ENCODE data around the gene IQCK.
A peak's percentile ranks its signal among the peaks of the same experiment; 100 is the strongest.

Gene IQCK

GRCh38 chr16:19884611-19885450 lies 166.8 kb downstream of the IQCK start, which contains the start of gene GPRC5B:
Gene GPRC5B, minus strand, starts transcription at chr16:19884848. Its CDS starts 12,003 bp downstream, at chr16:19872845.
- peak; percentile 30 to 36 for DNase-seq (ENCODE audit: low read depth in 2 of 2)

- peak in 1 of 2 donors; percentile 8 for DNase-seq (ENCODE audit: low read depth in 2 of 2)
Measured at GRCh38 chr16:19885451-19886072, 167.5 kb downstream of the IQCK start.

- DNase-seq (ENCODE audit: low read depth in 2 of 2) = peak; percentile 76
Measured at GRCh38 chr16:19886073-19886941, 168.2 kb downstream of the IQCK start.

DNA sequence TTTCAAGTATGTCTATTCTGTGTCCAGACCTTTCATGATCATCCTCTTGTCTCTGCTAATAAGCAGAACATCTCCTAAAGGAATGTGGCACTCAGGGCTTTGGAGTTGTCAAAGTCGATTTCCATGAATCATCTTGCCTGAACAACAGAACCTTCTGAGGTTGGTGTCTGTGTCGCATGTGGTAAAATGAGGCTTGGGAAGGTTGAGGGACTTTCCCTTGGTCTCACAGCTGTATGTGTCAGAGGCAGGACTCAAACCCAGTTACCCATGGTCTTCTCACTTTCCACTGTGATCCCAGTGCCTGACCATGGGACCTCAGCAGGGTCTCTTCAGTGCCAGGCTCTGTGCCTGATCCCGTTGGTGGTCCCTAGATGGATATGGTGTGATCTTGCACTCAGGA lies 170.8 kb downstream of the IQCK start:
- no peak for DNase-seq (ENCODE audit: low read depth in 2 of 2)

DNA sequence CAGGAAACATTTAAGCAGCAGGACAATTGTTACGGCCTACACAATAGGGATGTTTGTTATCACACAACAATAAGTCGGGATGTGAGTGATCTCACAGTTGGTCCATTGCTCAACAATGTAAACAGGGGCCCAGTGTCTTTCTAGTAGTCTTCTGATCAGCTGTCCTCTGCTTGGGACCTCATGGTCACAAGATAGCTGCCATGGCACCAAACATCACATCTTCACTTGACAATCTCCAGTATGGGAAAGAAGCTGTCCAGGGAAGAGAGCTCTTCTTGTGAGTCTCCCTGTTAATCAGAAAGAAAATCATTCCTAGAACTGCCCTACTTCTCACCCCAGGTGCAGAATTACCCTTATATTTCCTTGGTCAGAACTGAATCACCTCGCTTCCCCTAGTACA lies 172.8 kb downstream of the IQCK start:
- DNase-seq (ENCODE audit: low read depth in 2 of 2) = no peak

- DNase-seq (ENCODE audit: low read depth in 2 of 2) = no peak
Measured at GRCh38 chr16:19892902-19893301, 174.8 kb downstream of the IQCK start.

- DNase-seq (ENCODE audit: low read depth in 2 of 2) = no peak
Measured at GRCh38 chr16:19894586-19894985, 176.5 kb downstream of the IQCK start.

- no peak for DNase-seq (ENCODE audit: low read depth in 2 of 2)
Measured at GRCh38 chr16:19896951-19897350, 178.9 kb downstream of the IQCK start.

DNA sequence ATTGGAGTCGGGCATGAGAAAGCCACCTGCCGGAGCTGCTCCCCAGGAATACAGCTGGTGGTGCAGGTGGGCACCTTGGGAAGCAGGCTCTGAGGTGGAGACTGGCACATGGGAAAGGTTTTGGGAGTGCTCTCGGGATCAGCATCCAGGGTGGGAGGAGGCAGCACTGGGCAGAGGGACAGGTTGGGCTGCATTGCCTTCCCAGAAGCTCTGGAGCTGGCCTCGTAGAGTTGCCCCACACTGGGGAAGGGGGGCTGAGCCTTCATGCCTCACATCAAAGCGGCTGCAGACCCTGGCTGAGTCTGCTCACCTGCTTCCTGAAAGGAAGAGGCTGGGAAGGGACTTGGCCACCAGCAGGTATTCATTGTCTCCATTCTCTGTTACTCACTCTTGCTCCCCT lies 180.1 kb downstream of the IQCK start:
- no peak for DNase-seq (ENCODE audit: low read depth in 2 of 2)

DNA sequence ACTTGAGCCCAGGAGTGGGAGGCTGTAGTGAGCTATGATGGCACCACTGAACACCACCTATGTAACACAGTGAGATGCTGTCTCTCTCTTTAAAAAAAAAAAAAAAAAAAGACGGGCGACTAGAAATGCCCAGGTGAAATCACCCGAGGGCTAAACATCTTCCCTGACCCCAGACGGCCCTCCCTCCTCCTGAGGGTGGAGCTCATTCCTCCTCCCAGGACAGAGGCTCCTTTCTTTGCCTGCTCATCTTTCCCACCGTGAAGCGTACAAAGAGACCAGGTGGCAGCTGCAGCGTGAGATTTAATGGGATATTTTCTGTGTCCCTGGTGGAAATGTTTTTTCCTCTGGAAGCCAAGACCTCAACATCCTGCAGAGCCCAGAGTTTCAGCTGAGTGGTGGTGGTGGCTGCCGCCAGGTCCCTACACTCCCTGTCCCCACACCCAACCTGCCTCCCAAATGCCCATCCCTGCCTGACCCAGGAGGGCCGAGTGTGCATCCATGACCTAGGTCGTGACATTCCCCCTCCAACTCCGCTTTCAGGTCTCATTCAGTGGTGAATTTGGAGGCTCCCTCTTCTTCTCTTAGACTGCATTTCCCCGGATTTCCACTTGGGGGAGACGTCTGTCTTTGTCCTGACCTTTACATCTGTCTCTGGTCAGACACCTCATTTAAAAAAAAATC lies 181.0 kb downstream of the IQCK start:
- DNase-seq (ENCODE audit: low read depth in 2 of 2) = peak in 1 of 2 donors; percentile 37

DNA sequence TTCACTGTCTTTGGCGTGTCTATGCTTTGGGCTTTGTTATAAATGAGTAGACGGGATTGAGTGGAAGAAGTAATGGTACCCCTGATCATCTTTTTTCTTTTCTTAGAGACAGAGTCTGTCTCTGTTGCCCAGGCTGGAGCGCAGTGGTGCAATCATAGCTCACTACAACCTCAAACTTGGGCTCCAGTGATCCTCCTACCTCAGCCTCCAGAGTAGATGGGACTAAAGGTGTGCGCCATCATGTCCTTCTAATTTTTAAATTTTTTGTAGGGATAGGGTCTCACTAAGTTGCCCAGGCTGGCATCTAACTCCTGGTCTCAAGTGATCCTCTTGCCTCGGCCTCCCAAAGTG lies 181.5 kb downstream of the IQCK start:
- no peak for DNase-seq (ENCODE audit: low read depth in 2 of 2)

DNA sequence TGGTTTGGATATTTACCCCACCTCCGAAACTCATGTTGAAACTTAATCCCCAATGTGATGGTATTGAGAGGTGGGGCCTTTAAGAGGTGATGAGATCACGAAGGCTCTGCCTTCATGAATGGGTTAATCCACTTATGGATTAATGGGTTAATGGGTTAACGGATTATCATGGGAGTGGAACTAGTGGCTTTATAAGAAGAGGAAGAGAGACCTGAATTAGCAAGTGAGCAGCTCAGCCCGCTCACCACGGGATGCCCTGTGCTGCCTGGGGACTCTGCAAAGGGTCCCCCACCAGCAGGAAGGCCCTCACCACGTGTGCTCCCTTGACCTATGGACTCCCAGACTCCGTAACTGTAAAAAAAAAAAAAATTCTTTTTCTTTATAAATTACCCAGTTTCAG lies 183.1 kb downstream of the IQCK start:
- DNase-seq (ENCODE audit: low read depth in 2 of 2) = no peak

DNA sequence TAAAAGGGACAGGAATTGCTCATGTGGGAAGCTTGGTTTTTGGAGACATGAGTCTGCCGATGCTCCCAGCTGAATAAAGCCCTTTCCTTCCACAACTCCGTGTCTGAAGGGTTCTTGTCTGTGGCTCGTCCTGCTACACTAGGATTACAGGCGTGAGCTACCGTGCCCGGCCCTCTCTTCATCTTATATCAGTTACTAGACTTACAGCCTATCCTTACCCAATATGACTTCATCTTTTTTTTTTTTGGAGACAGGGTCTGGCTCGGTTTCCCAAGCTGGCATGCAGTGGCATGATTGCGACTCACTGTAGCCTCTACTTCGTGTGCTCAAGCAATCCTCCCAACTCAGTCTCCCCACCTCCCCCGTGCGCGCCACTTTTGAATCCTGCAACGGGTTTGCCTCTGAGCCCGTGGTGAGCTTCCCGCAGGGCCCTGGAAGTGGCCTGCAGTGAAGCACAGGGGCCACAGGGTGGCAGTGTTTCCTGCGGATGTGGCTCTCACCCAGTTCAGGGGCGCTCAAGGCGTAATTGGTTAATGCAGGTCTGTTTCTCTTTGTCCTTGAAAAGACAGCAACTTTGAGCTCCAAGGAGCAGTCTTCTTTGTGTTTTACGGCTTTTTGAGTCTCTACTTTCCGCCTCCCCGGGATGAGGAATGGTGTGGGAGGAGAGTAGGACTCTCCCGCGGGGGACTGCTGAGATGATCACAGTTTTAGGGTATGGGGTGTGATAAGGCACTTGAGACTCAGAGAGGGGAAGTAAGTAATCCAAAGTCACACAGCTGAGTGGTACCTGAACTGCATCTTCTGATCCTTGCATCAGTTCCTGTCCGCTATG lies 189.3 kb downstream of the IQCK start:
- peak; percentile 54 to 58 for DNase-seq (ENCODE audit: low read depth in 2 of 2)
